ENCODE measurements around the gene DCUN1D3. TPM values are rescaled to one million over a fixed set of nuclear protein-coding genes. Genes with fewer than 3 reads are reported as not detected.
"Not testable (repeated sequence)": the region's sequence is repeated elsewhere in the genome, so short reads cannot be mapped to it uniquely, and the experiment has no call there.

The DCUN1D3 gene
- total and polyA plus RNA-seq, 9 donors, result 4.3 to 7.8 (median 5.1) TPM

DNA sequence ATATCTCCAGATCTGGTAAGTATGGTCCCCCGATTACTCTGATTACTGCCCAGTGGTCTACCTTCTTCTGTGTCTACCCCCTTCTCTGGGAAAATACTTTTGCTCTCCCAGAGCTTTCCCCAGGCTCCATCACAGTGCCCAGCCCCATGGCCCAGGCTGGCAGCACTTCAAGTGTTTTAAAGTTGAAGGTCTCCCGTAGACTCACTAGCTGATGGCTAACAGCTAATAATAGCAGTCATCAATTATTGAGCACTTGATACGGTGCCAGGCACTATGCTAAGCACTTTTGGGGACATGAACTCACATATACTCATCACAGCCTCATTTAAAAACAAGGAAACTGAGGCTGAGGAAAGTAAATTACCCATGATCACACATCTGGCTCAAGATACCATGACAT is 33.4 kb downstream of the DCUN1D3 start:
- 100% methylated on average over 2 of the region's 3 CpGs for WGBS (ENCODE audit: insufficient coverage)
- H3K36me3 ChIP-seq (ENCODE audit: control insufficient read depth, insufficient read depth, low read length), result peaks cover 7% of the 10 kb centered on the region
- peaks cover 36% of the 10 kb centered on the region for H3K4me1 ChIP-seq (ENCODE audit: control insufficient read depth, insufficient read depth, low read length)
- no peak overlapping the region for H3K4me3 ChIP-seq (ENCODE audit: low read length)
- no peak for DNase-seq
- H3K9me3 ChIP-seq (replicated peaks; ENCODE audit: control insufficient read depth, low read depth, low read length), result no peaks in the 10 kb centered on the region
- no peak overlapping the region for H3K27ac ChIP-seq (ENCODE audit: low read length)
- no peaks in the 10 kb centered on the region for H3K27me3 ChIP-seq (ENCODE audit: control insufficient read depth, insufficient read depth, low read length)

DNA sequence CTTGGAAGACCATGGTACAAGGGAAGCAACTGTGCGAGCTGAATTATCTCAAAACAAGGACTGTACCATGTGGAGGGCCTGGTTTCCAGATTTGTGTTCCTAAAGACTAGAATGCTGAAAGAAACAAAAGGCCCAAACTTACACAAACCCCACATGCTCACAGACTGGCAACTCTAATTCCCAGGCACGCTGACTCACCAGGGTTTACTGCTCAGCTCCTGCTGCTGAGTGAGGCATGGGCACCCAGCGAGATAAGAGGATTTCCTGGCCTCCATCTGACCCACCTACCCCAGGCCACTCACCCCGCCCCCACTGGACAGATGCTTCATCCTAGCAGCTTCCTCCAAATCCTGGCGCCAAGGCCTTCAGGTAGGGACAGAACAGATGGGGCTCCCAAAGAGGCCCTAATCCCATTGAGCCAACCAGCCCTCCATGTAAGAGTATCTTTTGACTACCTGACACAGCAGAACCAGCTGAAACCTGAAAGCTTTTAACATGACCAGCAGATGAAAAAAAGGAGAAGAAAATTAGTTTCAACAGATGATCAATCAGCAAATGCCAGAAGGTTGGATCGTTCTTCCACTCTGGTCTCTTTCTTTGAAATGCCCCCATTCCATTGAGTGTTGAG is 33.9 kb downstream of the DCUN1D3 start:
- H3K9me3 ChIP-seq (replicated peaks; ENCODE audit: control insufficient read depth, low read depth, low read length), result no peaks in the 10 kb centered on the region
- no peaks in the 10 kb centered on the region for H3K27me3 ChIP-seq (ENCODE audit: control insufficient read depth, insufficient read depth, low read length)
- DNase-seq, result no peak
- H3K4me1 ChIP-seq (ENCODE audit: control insufficient read depth, insufficient read depth, low read length), result peaks cover 37% of the 10 kb centered on the region
- no peak overlapping the region for H3K27ac ChIP-seq (ENCODE audit: low read length)
- no peak overlapping the region for H3K4me3 ChIP-seq (ENCODE audit: low read length)
- peaks cover 10% of the 10 kb centered on the region for H3K36me3 ChIP-seq (ENCODE audit: control insufficient read depth, insufficient read depth, low read length)
- WGBS (ENCODE audit: insufficient coverage), result 77% methylated on average over 3 of the region's 6 CpGs

DNA sequence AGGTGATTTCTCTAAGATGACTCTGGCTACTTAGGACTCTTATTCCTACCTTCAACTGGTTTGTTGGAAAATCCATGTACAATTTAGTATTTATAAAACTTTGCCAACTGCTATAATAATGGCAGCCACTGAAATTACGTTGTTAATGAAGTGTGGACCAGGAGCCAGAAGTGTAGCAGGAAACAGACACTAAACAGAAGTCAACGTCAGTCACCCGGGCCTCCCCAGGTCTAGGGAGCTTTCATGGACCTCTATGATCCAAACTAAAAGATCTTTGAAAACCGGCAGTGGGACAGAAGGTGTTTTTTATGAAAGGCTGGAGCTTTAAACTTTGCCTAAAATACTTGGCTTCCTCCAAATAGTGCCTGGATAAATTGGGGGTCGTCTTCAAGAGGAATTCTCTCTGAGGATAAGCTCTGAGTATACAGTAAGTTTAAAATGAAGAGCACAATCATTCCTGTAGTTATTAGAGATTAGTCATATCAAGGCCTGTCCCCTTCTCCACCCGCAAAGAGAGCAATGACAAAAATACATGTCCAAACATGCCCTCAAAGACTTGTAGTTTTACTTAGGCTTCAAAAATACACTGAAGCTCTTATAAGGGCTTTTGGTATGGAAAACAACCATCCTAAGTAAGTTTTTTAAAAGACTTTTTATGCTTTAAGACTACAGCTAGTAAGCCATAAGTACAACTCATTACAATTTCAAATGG is 34.6 kb downstream of the DCUN1D3 start:
- Histone ChIP-seq H3K4me1 (ENCODE audit: control insufficient read depth, insufficient read depth, low read length) (peaks cover 35% of the 10 kb centered on the region), H3K27ac (ENCODE audit: low read length) (no peak overlapping the region), H3K27me3 (ENCODE audit: control insufficient read depth, insufficient read depth, low read length) (no peaks in the 10 kb centered on the region), H3K9me3 (replicated peaks; ENCODE audit: control insufficient read depth, low read depth, low read length) (no peaks in the 10 kb centered on the region), H3K4me3 (ENCODE audit: low read length) (no peak overlapping the region), H3K36me3 (ENCODE audit: control insufficient read depth, insufficient read depth, low read length) (peaks cover 10% of the 10 kb centered on the region)
- DNase-seq, result no peak
- WGBS (ENCODE audit: insufficient coverage), result 79% methylated on average over 2 of the region's 6 CpGs

- not testable (repeated sequence) for DNase-seq; H3K4me3 ChIP-seq (ENCODE audit: low read length); H3K27me3 ChIP-seq (ENCODE audit: control insufficient read depth, insufficient read depth, low read length); H3K9me3 ChIP-seq (replicated peaks; ENCODE audit: control insufficient read depth, low read depth, low read length); H3K27ac ChIP-seq (ENCODE audit: low read length)
- Histone ChIP-seq H3K4me1 (ENCODE audit: control insufficient read depth, insufficient read depth, low read length) (peaks cover 36% of the 10 kb centered on the region), H3K36me3 (ENCODE audit: control insufficient read depth, insufficient read depth, low read length) (peaks cover 16% of the 10 kb centered on the region)
- WGBS (ENCODE audit: insufficient coverage), result 100% methylated on average over 1 of the region's 6 CpGs
Observed at GRCh38 chr16:20864376-20864775, 35.8 kb downstream of the DCUN1D3 start.

GRCh38 chr16:20862162-20862960 is 37.8 kb downstream of the DCUN1D3 start:
- peak; percentile 66 for DNase-seq
- Histone ChIP-seq H3K36me3 (ENCODE audit: control insufficient read depth, insufficient read depth, low read length) (peaks cover 21% of the 10 kb centered on the region), H3K27me3 (ENCODE audit: control insufficient read depth, insufficient read depth, low read length) (no peaks in the 10 kb centered on the region), H3K27ac (ENCODE audit: low read length) (peak overlapping the region; percentile 20), H3K4me3 (ENCODE audit: low read length) (no peak overlapping the region), H3K9me3 (replicated peaks; ENCODE audit: control insufficient read depth, low read depth, low read length) (no peaks in the 10 kb centered on the region), H3K4me1 (ENCODE audit: control insufficient read depth, insufficient read depth, low read length) (peaks cover 26% of the 10 kb centered on the region)
- WGBS (ENCODE audit: insufficient coverage), result 92% methylated on average over 13 of the region's 21 CpGs

- WGBS (ENCODE audit: insufficient coverage), result no CpG with 5 or more reads among the region's 4 CpGs
Observed at GRCh38 chr16:20860995-20861394, 39.2 kb downstream of the DCUN1D3 start.

GRCh38 chr16:20860361-20860760 is 39.8 kb downstream of the DCUN1D3 start:
- peak; percentile 45 for DNase-seq
- H3K4me1 ChIP-seq (ENCODE audit: control insufficient read depth, insufficient read depth, low read length), result peaks cover 11% of the 10 kb centered on the region
- peak overlapping the region; percentile 65 for H3K27ac ChIP-seq (ENCODE audit: low read length)
- H3K36me3 ChIP-seq (ENCODE audit: control insufficient read depth, insufficient read depth, low read length), result peaks cover 31% of the 10 kb centered on the region
- H3K9me3 ChIP-seq (replicated peaks; ENCODE audit: control insufficient read depth, low read depth, low read length), result no peaks in the 10 kb centered on the region
- no peaks in the 10 kb centered on the region for H3K27me3 ChIP-seq (ENCODE audit: control insufficient read depth, insufficient read depth, low read length)
- H3K4me3 ChIP-seq (ENCODE audit: low read length), result no peak overlapping the region
- WGBS (ENCODE audit: insufficient coverage), result no CpG with 5 or more reads among the region's 4 CpGs

More at GRCh38 chr16:20860995-20861394, 39.2 kb downstream of the DCUN1D3 start:
- peak overlapping the region; percentile 65 for H3K27ac ChIP-seq (ENCODE audit: low read length)
- peaks cover 14% of the 10 kb centered on the region for H3K4me1 ChIP-seq (ENCODE audit: control insufficient read depth, insufficient read depth, low read length)
- peaks cover 28% of the 10 kb centered on the region for H3K36me3 ChIP-seq (ENCODE audit: control insufficient read depth, insufficient read depth, low read length)
- not testable (repeated sequence) for DNase-seq; H3K9me3 ChIP-seq (replicated peaks; ENCODE audit: control insufficient read depth, low read depth, low read length); H3K27me3 ChIP-seq (ENCODE audit: control insufficient read depth, insufficient read depth, low read length); H3K4me3 ChIP-seq (ENCODE audit: low read length)

GRCh38 chr16:20859699-20860098 is 40.5 kb downstream of the DCUN1D3 start:
- no peak overlapping the region for H3K27ac ChIP-seq (ENCODE audit: low read length)
- peaks cover 37% of the 10 kb centered on the region for H3K36me3 ChIP-seq (ENCODE audit: control insufficient read depth, insufficient read depth, low read length)
- H3K4me1 ChIP-seq (ENCODE audit: control insufficient read depth, insufficient read depth, low read length), result peaks cover 11% of the 10 kb centered on the region

DNA sequence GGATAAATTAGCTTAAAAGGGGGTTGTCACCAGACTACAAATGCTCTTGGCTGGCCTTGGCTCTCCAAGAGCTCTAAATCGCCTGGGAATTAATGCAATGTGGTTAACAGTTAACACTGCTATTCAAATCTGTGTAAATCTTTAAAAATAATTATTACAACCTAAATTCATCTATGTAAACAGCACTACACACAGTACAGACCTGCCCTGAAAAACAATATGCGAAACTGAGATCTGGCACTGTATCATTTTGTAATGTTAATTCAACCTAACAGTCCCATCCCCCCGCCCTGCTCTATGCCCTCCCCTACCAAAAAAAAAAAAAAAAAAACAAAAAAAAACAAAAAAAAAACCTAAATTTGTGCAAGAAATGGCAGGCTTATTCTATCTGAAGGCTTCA is 40.9 kb downstream of the DCUN1D3 start:
- Histone ChIP-seq H3K4me3 (ENCODE audit: low read length) (no peak overlapping the region), H3K36me3 (ENCODE audit: control insufficient read depth, insufficient read depth, low read length) (peaks cover 37% of the 10 kb centered on the region), H3K27me3 (ENCODE audit: control insufficient read depth, insufficient read depth, low read length) (no peaks in the 10 kb centered on the region), H3K9me3 (replicated peaks; ENCODE audit: control insufficient read depth, low read depth, low read length) (no peaks in the 10 kb centered on the region), H3K4me1 (ENCODE audit: control insufficient read depth, insufficient read depth, low read length) (peaks cover 12% of the 10 kb centered on the region), H3K27ac (ENCODE audit: low read length) (no peak overlapping the region)
- DNase-seq, result no peak
- 72% methylated on average over 2 of the region's 3 CpGs for WGBS (ENCODE audit: insufficient coverage)

More at GRCh38 chr16:20859699-20860098, 40.5 kb downstream of the DCUN1D3 start:
- WGBS (ENCODE audit: insufficient coverage), result 62% methylated on average over 3 of the region's 4 CpGs
- H3K4me3 ChIP-seq (ENCODE audit: low read length), result no peak overlapping the region
- no peaks in the 10 kb centered on the region for H3K27me3 ChIP-seq (ENCODE audit: control insufficient read depth, insufficient read depth, low read length)
- no peaks in the 10 kb centered on the region for H3K9me3 ChIP-seq (replicated peaks; ENCODE audit: control insufficient read depth, low read depth, low read length)
- DNase-seq, result peak; percentile 15

DNA sequence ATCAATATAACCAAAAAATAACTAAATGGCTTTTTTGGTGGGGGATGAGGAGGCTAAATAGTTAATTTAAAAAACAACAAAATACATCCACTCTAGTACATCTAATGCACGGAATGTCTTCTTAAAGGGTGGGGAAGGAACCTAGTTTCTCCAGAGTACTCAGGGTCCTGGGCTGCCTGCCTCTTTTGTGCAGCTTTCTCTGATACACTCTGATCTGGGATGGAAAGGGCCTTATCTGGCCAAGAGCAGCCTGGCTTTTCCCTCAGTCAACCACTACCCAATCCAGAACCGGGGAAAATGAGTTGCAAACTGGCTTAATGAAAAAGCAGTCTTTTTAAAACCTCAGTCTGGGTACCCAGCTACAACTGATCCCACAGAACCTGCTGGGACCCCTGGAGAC is 42.9 kb downstream of the DCUN1D3 start:
- Histone ChIP-seq H3K9me3 (replicated peaks; ENCODE audit: control insufficient read depth, low read depth, low read length) (no peaks in the 10 kb centered on the region), H3K27ac (ENCODE audit: low read length) (no peak overlapping the region), H3K4me3 (ENCODE audit: low read length) (no peak overlapping the region), H3K36me3 (ENCODE audit: control insufficient read depth, insufficient read depth, low read length) (peaks cover 34% of the 10 kb centered on the region), H3K27me3 (ENCODE audit: control insufficient read depth, insufficient read depth, low read length) (no peaks in the 10 kb centered on the region), H3K4me1 (ENCODE audit: control insufficient read depth, insufficient read depth, low read length) (peaks cover 16% of the 10 kb centered on the region)
- DNase-seq, result no peak
- WGBS (ENCODE audit: insufficient coverage), result no CpG with 5 or more reads among the region's 2 CpGs
